Activated naive CD4-positive, alpha-beta T cell (primary cell): ENCODE measurements around the gene MRPS10.
"Not testable (repeated sequence)": the region's sequence is repeated elsewhere in the genome, so short reads cannot be mapped to it uniquely, and the experiment has no call there.

ENCODE experiments used
- DNase-seq, 4 experiments: peaks; one replicate each; lab custom pipeline; 2025; lab: John Stamatoyannopoulos, UW

The MRPS10 gene

GRCh38 chr6:42237857-42238256, 20.2 kb upstream of the MRPS10 start:
- DNase-seq, result no peak

GRCh38 chr6:42236682-42237473, 19.2 kb upstream of the MRPS10 start:
- DNase-seq, result no peak

- DNase-seq, result no peak
These were observed 18.4 kb upstream of the MRPS10 start for GRCh38 chr6:42236030-42236429.

- no peak for DNase-seq
These were observed 14.4 kb upstream of the MRPS10 start for GRCh38 chr6:42232035-42232434.

- no peak for DNase-seq
These were observed 13.0 kb upstream of the MRPS10 start for GRCh38 chr6:42230345-42231321.

GRCh38 chr6:42229506-42230119, 12.0 kb upstream of the MRPS10 start:
- DNase-seq, result no peak

GRCh38 chr6:42228305-42228704, 10.6 kb upstream of the MRPS10 start:
- DNase-seq, result no peak

GRCh38 chr6:42227173-42227850, 9.7 kb upstream of the MRPS10 start:
- no peak for DNase-seq

GRCh38 chr6:42226645-42227143, 9.0 kb upstream of the MRPS10 start:
- DNase-seq, result no peak

- no peak for DNase-seq
These were observed 8.5 kb upstream of the MRPS10 start for GRCh38 chr6:42226161-42226611.

GRCh38 chr6:42225419-42225818, 7.8 kb upstream of the MRPS10 start:
- DNase-seq, result no peak

GRCh38 chr6:42225029-42225339, 7.3 kb upstream of the MRPS10 start:
- no peak for DNase-seq

GRCh38 chr6:42224222-42225028, 6.8 kb upstream of the MRPS10 start:
- no peak for DNase-seq

GRCh38 chr6:42222448-42222847, 4.8 kb upstream of the MRPS10 start:
- no peak for DNase-seq

GRCh38 chr6:42221546-42221945, 3.9 kb upstream of the MRPS10 start:
- DNase-seq, result no peak

GRCh38 chr6:42220807-42221206, 3.1 kb upstream of the MRPS10 start:
- no peak for DNase-seq

- DNase-seq, result no peak
These were observed 523 bp downstream of the MRPS10 start for GRCh38 chr6:42217157-42217518.

GRCh38 chr6:42216495-42216894, 1.2 kb downstream of the MRPS10 start:
- not testable (repeated sequence) for DNase-seq

- no peak for DNase-seq
These were observed 5.2 kb downstream of the MRPS10 start for GRCh38 chr6:42212442-42212841.

- no peak for DNase-seq
These were observed 5.9 kb downstream of the MRPS10 start for GRCh38 chr6:42211726-42212125.

GRCh38 chr6:42210551-42210950, 7.1 kb downstream of the MRPS10 start:
- DNase-seq, result no peak
